SK-N-MC (cell line): ENCODE data around the gene GFOD2.

Source experiments
- DNase-seq: peaks from one replicate; pipeline ENCODE4 v3.0.0-alpha.2; 2011; ENCODE audit warnings: low read depth, low spot score
- H3K27ac ChIP-seq: fragments of 200-600 bp; sonication (generic); 2 replicates; pipeline ENCODE4 v1.5.1; 2016; ENCODE audit warnings: mixed run types
- H3K36me3 ChIP-seq: fragments of 200-600 bp; sonication (generic); 2 replicates; pipeline ENCODE4 v1.6.1; 2017; ENCODE audit warnings: antibody characterized with exemption, low read length, mixed read lengths; ENCODE audit not compliant: insufficient read depth
- H3K4me3 ChIP-seq: fragments of 200-600 bp; sonication (generic); 2 replicates; pipeline ENCODE4 v1.5.1; 2016
- H3K9ac ChIP-seq: fragments of 200-600 bp; sonication (generic); 2 replicates; pipeline ENCODE4 v1.8.0; 2017; ENCODE audit warnings: mixed run types, mixed read lengths; ENCODE audit not compliant: insufficient read length
- H3K9me3 ChIP-seq: fragments of 200-600 bp; sonication (generic); 2 replicates; pipeline ENCODE4 v1.6.1; 2017; ENCODE audit warnings: low read depth, mild to moderate bottlenecking, antibody characterized with exemption, low read length, moderate library complexity, mixed read lengths
- EZH2 ChIP-seq: fragments of 200-600 bp; sonication (generic); IDR thresholded peaks from one replicate; pipeline ENCODE4 v1.6.1; 2017; ENCODE audit warnings: antibody characterized with exemption
- FOXP2 ChIP-seq: optimal IDR thresholded peaks from 2 replicates; pipeline ENCODE3; 2011; ENCODE audit warnings: mild to moderate bottlenecking, moderate library complexity; ENCODE audit not compliant: insufficient read depth; ENCODE audit errors: extremely low read length, control extremely low read depth
- POLR2AphosphoS5 ChIP-seq: IDR thresholded peaks from 2 replicates; pipeline ENCODE4 v1.6.1; 2012; ENCODE audit warnings: mild to moderate bottlenecking, low read depth, low read length, borderline replicate concordance

GFOD2 gene

DNA sequence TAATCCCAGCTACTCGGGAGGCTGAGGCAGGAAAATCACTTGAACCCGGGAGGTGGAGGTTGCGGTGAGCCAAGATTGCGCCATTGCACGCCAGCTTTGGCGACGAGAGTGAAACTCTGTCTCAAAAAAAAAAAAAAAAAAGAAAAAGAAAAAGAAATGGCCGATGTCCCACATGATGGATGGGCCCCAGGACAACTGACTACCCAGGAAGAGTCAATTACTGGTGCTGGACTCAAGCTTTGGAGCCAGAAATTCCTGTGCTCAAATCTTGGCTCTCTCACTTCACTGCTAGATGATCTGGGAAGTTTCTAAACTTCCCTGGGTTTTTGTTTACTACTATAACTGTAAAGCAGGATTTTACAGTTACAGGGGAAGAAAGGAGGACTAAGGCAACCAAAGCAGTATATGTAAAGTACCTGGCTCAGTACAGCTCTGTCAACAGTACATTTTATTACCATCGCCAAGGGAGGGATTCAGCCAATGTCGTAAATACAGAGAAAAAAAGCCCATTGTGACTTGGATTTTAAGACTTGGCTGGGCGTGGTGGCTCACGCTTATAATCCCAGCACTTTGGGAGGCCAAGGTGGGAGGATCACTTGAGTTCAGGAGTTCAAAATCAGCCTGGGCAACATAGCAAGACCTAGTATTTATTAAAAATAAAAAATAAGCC lies 40.6 kb downstream of the GFOD2 start:
- Histone ChIP-seq H3K9me3 (no peaks in the 10 kb centered on the region), H3K4me3 (no peak overlapping the region), H3K9ac (no peak overlapping the region), H3K36me3 (no peaks in the 10 kb centered on the region), H3K27ac (no peak overlapping the region)
- no peak for DNase-seq
- no peak for TF ChIP-seq POLR2AphosphoS5
- TF ChIP-seq EZH2, result no peak
- no peak for TF ChIP-seq FOXP2

DNA sequence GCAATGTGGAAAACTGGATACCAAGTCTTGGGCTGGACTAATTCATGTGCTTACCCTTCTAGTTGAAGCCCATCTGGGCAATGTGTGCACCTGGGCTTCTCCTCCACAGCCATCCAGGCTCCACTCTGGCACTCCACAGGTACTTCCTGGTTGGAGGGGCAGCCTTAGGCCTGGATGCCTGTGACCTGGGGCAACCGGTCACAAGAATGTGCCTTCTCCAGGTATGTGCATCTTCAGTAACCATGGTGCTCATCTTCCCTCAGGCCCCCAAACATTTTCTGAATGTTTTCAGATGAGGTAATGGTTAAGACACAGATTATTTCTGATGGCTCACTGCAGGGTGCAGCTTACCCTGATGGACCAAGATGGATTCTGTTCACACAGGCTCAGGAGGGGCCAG lies 41.4 kb downstream of the GFOD2 start:
- no peak overlapping the region for H3K9ac ChIP-seq
- TF ChIP-seq FOXP2, result no peak
- no peaks in the 10 kb centered on the region for H3K36me3 ChIP-seq
- no peak overlapping the region for H3K27ac ChIP-seq
- no peaks in the 10 kb centered on the region for H3K9me3 ChIP-seq
- DNase-seq, result no peak
- no peak overlapping the region for H3K4me3 ChIP-seq

DNA sequence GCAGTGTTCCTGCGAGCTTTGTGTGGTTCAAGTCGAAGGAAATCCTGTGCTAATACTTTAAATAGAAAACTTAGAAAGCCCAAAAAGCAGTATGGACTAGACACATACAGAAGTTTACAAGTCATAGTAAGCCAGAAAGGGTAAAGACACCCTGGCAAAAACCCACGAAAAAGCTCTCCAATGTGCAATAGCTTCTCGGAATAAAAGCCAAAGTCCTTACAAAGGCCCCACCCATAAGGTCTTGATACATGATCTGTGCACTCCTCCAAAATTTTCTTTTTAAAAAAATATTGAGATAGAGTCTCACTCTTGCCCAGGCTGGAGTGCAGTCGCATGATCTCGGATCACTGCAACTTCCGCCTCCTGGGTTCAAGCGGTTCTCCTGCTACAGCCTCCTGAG lies 42.2 kb downstream of the GFOD2 start:
- Histone ChIP-seq H3K36me3 (no peaks in the 10 kb centered on the region), H3K4me3 (no peak overlapping the region), H3K9ac (no peak overlapping the region), H3K27ac (no peak overlapping the region), H3K9me3 (no peaks in the 10 kb centered on the region)
- no peak for DNase-seq
- TF ChIP-seq FOXP2, result no peak
- no peak for TF ChIP-seq EZH2
- no peak for TF ChIP-seq POLR2AphosphoS5

DNA sequence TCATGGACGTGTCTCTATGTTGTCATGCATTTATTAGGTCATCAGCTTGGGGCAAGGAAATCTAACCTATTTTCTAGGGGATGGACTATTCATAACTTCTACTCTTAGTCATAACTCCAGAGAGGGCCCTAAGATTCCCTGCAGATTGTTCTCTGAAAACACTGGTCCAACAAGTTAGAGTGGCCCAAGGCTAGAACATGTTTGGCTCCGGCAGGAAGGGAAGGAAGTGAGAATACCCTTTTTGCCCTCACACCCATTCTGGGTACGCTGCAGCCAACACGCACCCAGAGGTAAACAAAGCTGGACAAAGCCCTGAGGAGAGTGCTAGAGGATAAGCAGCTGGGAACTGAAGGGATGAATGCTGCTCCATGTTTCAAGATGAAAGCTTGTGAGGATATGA lies 42.6 kb downstream of the GFOD2 start:
- Histone ChIP-seq H3K27ac (no peak overlapping the region), H3K9ac (no peak overlapping the region)
- DNase-seq, result no peak

DNA sequence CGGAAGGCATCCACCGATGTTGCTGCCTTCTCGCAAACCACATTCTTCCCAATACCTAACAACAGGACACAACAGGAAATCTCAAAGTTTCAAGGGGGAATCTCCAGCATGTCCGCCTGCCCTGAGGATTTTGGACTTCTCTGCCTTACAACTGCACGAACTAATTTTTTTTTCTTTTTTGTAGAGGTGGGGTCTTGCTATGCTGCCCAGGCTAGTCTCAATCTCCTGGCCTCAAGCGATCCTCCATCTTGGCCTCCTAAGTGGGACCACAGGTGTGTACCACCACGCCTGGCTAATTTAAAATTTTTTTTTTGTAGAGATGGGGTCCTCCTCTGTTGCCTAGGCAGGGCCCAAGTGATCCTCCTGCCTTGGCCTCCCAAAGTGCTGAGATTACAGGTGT lies 43.1 kb downstream of the GFOD2 start:
- no peak overlapping the region for H3K4me3 ChIP-seq
- H3K9me3 ChIP-seq, result no peaks in the 10 kb centered on the region
- TF ChIP-seq POLR2AphosphoS5, result no peak
- TF ChIP-seq FOXP2, result no peak
- no peak for TF ChIP-seq EZH2
- no peak overlapping the region for H3K27ac ChIP-seq
- H3K36me3 ChIP-seq, result no peaks in the 10 kb centered on the region
- H3K9ac ChIP-seq, result no peak overlapping the region
- DNase-seq, result no peak

More for the DNA sequence above, 42.6 kb downstream of the GFOD2 start:
- no peaks in the 10 kb centered on the region for H3K36me3 ChIP-seq
- H3K4me3 ChIP-seq, result no peak overlapping the region
- TF ChIP-seq POLR2AphosphoS5 (no peak), EZH2 (no peak), FOXP2 (no peak)
- no peaks in the 10 kb centered on the region for H3K9me3 ChIP-seq

DNA sequence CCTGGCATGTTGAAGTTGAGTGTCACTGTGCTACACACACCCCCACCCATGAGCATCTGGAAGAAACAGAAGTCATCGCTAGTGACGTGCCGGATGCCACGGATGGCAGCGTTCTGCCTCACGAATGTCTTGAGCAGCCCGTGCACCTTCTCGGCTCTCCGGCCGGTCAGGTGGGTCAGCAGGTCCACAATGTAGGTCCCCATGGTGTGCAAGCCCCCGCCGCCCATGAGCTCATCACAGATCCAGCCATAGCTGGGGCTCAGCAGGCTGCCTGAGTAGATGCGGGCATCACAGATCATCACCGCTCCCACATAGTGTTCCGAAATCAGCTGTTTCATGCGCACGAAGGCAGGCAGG lies 43.6 kb downstream of the GFOD2 start:
- Histone ChIP-seq H3K9me3 (no peaks in the 10 kb centered on the region), H3K36me3 (no peaks in the 10 kb centered on the region), H3K4me3 (no peak overlapping the region), H3K27ac (no peak overlapping the region), H3K9ac (no peak overlapping the region)
- no peak for DNase-seq
- no peak for TF ChIP-seq FOXP2
- TF ChIP-seq POLR2AphosphoS5, result no peak
- TF ChIP-seq EZH2, result no peak

DNA sequence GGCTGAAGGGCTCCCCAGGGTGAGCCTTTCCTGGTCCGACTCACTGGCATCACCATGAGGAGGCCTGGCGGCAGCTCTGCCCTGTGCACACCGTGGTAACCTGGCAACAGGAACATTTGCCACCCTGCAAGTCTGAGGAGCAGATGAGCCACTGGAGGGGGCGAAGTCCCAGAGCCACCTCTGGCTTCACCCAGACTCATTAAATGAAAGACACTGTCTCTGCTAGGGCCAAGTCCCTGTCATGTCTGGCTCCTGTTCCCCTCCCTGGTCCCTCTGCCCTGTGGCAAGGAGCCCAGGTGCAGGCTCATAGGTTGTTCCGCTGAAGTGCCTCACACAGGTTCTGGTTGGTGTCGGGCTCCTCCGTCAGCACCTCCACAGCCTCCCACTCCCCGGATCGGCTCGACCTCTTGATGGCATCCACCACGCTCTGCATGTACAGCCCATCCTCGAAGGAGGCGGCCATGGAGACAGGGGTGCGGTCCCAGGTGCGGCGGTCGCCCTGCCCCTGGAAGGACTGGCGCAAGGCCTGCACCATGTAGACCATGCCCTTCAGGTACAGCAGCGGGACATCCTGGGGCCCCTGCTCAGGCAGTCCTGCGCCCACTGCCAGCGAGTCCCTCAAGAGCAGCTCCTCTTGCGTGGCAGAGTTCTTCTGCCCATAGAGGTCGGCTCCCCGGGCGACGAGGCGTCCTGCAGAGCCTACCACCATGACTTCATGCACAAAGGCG lies 44.1 kb downstream of the GFOD2 start:
- no peak for DNase-seq
- TF ChIP-seq FOXP2, result no peak
- TF ChIP-seq POLR2AphosphoS5, result no peak
- no peak for TF ChIP-seq EZH2
- Histone ChIP-seq H3K9me3 (no peaks in the 10 kb centered on the region), H3K4me3 (no peak overlapping the region), H3K27ac (no peak overlapping the region), H3K36me3 (no peaks in the 10 kb centered on the region), H3K9ac (no peak overlapping the region)

DNA sequence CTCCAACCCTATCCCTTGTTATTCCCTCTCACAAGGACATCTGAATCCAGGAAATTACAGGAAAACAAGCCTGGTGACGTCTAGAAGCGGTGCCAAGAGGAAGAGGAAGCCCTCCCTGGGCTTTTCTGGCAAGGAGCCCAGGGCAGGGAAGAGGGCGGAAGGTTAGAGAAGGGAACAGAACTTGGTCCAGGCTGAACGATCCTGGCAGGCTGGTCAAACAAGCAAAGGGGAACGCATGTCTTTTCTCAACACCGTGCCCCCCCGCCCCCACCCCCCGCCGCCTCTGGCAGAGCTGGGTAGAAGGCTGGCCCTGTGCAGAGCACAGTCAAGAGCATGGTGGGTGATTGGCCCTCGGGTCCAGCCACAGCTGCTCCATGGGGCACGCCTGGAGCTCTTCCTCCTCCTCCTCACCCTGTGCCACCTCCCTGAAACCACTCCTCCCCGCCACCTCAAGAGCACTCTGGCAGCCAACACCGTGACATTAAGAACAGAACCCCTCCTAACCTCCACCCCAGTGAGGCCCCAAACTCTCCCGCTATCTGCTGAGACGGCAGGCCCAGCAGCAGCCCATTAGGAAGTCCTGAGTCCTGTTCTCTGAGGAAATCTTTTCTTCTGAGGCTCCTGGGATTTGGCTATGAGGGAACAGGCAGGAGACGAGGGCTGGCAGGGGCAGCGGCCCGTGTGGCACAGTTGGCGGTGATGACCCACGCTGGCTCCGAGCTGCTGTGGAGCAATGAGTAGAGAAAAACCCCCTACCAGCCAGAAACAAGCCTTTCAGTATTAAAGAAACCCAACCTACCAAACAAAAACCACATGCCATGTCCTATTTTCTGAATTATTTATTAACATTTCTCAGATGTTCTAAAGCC lies 45.2 kb downstream of the GFOD2 start:
- Histone ChIP-seq H3K9me3 (no peaks in the 10 kb centered on the region), H3K9ac (no peak overlapping the region), H3K36me3 (no peaks in the 10 kb centered on the region), H3K4me3 (peak overlapping the region; percentile 52), H3K27ac (peak overlapping the region; percentile 60; the same call in 1 of the 2 replicates)
- DNase-seq, result no peak
- no peak for TF ChIP-seq FOXP2
- TF ChIP-seq POLR2AphosphoS5, result no peak
- TF ChIP-seq EZH2, result no peak
